ENCODE results near the gene C17orf100. TPM values are rescaled to one million over a fixed set of nuclear protein-coding genes. Genes with fewer than 3 reads are reported as not detected.

The C17orf100 gene
- total and polyA plus RNA-seq, 2 of the 13 experiments (the other 11 are each of a cell fraction or from before 2014, with no cell fraction given) = 3.6 to 8.7 TPM

DNA sequence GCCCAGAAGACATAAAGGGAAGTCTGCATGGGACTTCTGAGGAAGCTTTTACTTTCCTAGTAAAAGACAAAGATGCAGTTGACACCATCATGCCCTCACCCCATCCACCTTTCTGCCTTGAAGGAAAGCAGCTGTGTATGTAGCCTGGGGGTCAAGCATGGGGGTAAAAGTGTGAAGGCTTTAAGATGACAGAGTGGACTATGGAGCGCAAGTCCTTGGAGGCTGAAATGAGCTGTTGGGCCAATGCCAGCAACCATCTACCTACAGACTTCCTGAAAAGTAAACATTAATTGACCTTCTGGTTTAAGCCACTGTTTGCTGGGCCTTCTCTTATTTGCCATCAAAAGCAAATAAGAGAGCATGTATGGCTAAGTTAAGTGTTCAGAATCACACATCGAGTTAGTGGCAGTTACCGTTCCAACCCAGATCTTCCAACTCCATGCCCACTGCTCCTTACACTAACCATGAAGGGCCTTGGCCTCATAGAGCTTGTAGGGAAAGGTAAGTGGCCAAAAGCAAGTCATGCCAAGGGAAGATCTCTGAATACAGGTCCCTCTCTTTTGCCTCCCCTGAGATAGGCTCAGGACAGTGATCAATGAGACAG, 31.6 kb downstream of the C17orf100 start (continued):
- TF ChIP-seq, protein P1, sequence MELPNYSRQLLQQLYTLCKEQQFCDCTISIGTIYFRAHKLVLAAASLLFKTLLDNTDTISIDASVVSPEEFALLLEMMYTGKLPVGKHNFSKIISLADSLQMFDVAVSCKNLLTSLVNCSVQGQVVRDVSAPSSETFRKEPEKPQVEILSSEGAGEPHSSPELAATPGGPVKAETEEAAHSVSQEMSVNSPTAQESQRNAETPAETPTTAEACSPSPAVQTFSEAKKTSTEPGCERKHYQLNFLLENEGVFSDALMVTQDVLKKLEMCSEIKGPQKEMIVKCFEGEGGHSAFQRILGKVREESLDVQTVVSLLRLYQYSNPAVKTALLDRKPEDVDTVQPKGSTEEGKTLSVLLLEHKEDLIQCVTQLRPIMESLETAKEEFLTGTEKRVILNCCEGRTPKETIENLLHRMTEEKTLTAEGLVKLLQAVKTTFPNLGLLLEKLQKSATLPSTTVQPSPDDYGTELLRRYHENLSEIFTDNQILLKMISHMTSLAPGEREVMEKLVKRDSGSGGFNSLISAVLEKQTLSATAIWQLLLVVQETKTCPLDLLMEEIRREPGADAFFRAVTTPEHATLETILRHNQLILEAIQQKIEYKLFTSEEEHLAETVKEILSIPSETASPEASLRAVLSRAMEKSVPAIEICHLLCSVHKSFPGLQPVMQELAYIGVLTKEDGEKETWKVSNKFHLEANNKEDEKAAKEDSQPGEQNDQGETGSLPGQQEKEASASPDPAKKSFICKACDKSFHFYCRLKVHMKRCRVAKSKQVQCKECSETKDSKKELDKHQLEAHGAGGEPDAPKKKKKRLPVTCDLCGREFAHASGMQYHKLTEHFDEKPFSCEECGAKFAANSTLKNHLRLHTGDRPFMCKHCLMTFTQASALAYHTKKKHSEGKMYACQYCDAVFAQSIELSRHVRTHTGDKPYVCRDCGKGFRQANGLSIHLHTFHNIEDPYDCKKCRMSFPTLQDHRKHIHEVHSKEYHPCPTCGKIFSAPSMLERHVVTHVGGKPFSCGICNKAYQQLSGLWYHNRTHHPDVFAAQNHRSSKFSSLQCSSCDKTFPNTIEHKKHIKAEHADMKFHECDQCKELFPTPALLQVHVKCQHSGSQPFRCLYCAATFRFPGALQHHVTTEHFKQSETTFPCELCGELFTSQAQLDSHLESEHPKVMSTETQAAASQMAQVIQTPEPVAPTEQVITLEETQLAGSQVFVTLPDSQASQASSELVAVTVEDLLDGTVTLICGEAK (IDR thresholded peaks at IDR 0.05) = no peak
- TF ChIP-seq, protein P1 (CRISPR knock-in tag; IDR thresholded peaks at IDR 0.05) = no peak; the same call in 1 of the 2 replicates
- no peak for TF ChIP-seq LCORL (IDR thresholded peaks at IDR 0.05)
- peak; percentile 74; the same call in 1 of the 2 replicates for TF ChIP-seq LCORL (CRISPR knock-in tag; IDR thresholded peaks at IDR 0.05)
- TF ChIP-seq, protein P2, sequence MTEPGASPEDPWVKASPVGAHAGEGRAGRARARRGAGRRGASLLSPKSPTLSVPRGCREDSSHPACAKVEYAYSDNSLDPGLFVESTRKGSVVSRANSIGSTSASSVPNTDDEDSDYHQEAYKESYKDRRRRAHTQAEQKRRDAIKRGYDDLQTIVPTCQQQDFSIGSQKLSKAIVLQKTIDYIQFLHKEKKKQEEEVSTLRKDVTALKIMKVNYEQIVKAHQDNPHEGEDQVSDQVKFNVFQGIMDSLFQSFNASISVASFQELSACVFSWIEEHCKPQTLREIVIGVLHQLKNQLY (CRISPR knock-in tag; IDR thresholded peaks at IDR 0.05) = peak; percentile 61
- no peak for TF ChIP-seq ZBTB8A (CRISPR knock-in tag; IDR thresholded peaks at IDR 0.05; ENCODE audit: borderline replicate concordance, low read depth)
- no peak for TF ChIP-seq CCDC6 (CRISPR knock-in tag; IDR thresholded peaks at IDR 0.05)
- TF ChIP-seq ETV6 (CRISPR knock-in tag; conservative IDR thresholded peaks at IDR 0.05) = no peak
- no peak for TF ChIP-seq ZSCAN12 (CRISPR knock-in tag; IDR thresholded peaks at IDR 0.05)
- TF ChIP-seq, protein P3, sequence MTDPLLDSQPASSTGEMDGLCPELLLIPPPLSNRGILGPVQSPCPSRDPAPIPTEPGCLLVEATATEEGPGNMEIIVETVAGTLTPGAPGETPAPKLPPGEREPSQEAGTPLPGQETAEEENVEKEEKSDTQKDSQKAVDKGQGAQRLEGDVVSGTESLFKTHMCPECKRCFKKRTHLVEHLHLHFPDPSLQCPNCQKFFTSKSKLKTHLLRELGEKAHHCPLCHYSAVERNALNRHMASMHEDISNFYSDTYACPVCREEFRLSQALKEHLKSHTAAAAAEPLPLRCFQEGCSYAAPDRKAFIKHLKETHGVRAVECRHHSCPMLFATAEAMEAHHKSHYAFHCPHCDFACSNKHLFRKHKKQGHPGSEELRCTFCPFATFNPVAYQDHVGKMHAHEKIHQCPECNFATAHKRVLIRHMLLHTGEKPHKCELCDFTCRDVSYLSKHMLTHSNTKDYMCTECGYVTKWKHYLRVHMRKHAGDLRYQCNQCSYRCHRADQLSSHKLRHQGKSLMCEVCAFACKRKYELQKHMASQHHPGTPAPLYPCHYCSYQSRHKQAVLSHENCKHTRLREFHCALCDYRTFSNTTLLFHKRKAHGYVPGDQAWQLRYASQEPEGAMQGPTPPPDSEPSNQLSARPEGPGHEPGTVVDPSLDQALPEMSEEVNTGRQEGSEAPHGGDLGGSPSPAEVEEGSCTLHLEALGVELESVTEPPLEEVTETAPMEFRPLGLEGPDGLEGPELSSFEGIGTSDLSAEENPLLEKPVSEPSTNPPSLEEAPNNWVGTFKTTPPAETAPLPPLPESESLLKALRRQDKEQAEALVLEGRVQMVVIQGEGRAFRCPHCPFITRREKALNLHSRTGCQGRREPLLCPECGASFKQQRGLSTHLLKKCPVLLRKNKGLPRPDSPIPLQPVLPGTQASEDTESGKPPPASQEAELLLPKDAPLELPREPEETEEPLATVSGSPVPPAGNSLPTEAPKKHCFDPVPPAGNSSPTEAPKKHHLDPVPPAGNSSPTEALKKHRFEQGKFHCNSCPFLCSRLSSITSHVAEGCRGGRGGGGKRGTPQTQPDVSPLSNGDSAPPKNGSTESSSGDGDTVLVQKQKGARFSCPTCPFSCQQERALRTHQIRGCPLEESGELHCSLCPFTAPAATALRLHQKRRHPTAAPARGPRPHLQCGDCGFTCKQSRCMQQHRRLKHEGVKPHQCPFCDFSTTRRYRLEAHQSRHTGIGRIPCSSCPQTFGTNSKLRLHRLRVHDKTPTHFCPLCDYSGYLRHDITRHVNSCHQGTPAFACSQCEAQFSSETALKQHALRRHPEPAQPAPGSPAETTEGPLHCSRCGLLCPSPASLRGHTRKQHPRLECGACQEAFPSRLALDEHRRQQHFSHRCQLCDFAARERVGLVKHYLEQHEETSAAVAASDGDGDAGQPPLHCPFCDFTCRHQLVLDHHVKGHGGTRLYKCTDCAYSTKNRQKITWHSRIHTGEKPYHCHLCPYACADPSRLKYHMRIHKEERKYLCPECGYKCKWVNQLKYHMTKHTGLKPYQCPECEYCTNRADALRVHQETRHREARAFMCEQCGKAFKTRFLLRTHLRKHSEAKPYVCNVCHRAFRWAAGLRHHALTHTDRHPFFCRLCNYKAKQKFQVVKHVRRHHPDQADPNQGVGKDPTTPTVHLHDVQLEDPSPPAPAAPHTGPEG (CRISPR knock-in tag; IDR thresholded peaks at IDR 0.05) = peak; percentile 70; the same call in 1 of the 2 replicates
- no peak for TF ChIP-seq TOE1 (CRISPR knock-in tag; IDR thresholded peaks at IDR 0.05)
- TF ChIP-seq, protein P4, sequence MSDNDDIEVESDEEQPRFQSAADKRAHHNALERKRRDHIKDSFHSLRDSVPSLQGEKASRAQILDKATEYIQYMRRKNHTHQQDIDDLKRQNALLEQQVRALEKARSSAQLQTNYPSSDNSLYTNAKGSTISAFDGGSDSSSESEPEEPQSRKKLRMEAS (IDR thresholded peaks at IDR 0.05) = peak; percentile 56; the same call in 1 of the 2 replicates
- TF ChIP-seq IKZF4 (CRISPR knock-in tag; IDR thresholded peaks at IDR 0.05; ENCODE audit: borderline replicate concordance, low read depth, not compliant biosample characterization) = no peak
